Measurements from ENCODE around the gene BAX. TPM values are rescaled to one million over a fixed set of nuclear protein-coding genes. Genes with fewer than 3 reads are reported as not detected.

Gene BAX
- polyA plus RNA-seq, 4 donors, result 58.1 to 90.7 (median 76.4) TPM

- no peak for DNase-seq (ENCODE audit: low read depth in 4 of 4, low spot score in 2 of 4)
These were observed 55.2 kb downstream of the BAX start for GRCh38 chr19:49009828-49010227.

- DNase-seq (ENCODE audit: low read depth in 4 of 4, low spot score in 2 of 4), result no peak
These were observed 55.8 kb downstream of the BAX start for GRCh38 chr19:49010453-49010852.

- no peak for DNase-seq (ENCODE audit: low read depth in 4 of 4, low spot score in 2 of 4)
These were observed 56.5 kb downstream of the BAX start for GRCh38 chr19:49011194-49011593.

Other genes with a start within 250 kb of the BAX start
- gene MAMSTR, start 235.2 kb upstream of the BAX start, polyA plus RNA-seq (ENCODE audit: insufficient read length in 4 of 4), result 1 to 10 TPM; 5.0 to 9.6 (median 6.7) TPM
- 10 to 100 TPM; 12.6 to 16.6 (median 15.2) TPM for gene RASIP1, start 214.3 kb upstream of the BAX start, polyA plus RNA-seq (ENCODE audit: insufficient read length in 4 of 4)
- under 1 TPM; 0.23 to 0.67 (median 0.32) TPM for gene IZUMO1, start 208.0 kb upstream of the BAX start, polyA plus RNA-seq (ENCODE audit: insufficient read length in 4 of 4)
- 1 to 10 TPM; 3.0 to 3.8 (median 3.4) TPM for gene FUT1, start 202.2 kb upstream of the BAX start, polyA plus RNA-seq (ENCODE audit: insufficient read length in 4 of 4)
- gene FGF21, start 199.4 kb upstream of the BAX start, polyA plus RNA-seq (ENCODE audit: insufficient read length in 4 of 4), result not detected
- 10 to 100 TPM; 30.4 to 64.2 (median 49.8) TPM for gene BCAT2, start 143.8 kb upstream of the BAX start, polyA plus RNA-seq (ENCODE audit: insufficient read length in 4 of 4)
- gene HSD17B14, start 118.4 kb upstream of the BAX start, polyA plus RNA-seq (ENCODE audit: insufficient read length in 4 of 4), result 10 to 100 TPM; 30.0 to 40.4 (median 36.2) TPM
- 10 to 100 TPM; 17.9 to 33.8 (median 27.1) TPM for gene PLEKHA4, start 86.3 kb upstream of the BAX start, polyA plus RNA-seq (ENCODE audit: insufficient read length in 4 of 4)
- 10 to 100 TPM; 29.7 to 52.6 (median 33.7) TPM for gene PPP1R15A, start 82.5 kb upstream of the BAX start, polyA plus RNA-seq (ENCODE audit: insufficient read length in 4 of 4)
- gene TULP2, start 56.1 kb upstream of the BAX start, polyA plus RNA-seq (ENCODE audit: insufficient read length in 4 of 4), result 1 to 10 TPM in 1 of 4 donors, under 1 TPM in 3; 0.46 to 1.3 (median 0.64) TPM
- gene NUCB1, start 54.6 kb upstream of the BAX start, polyA plus RNA-seq (ENCODE audit: insufficient read length in 4 of 4), result 100 to 1,000 TPM; 249 to 328 (median 311) TPM
- gene DHDH, start 21.2 kb upstream of the BAX start, polyA plus RNA-seq (ENCODE audit: insufficient read length in 4 of 4), result 10 to 100 TPM in 1 of 4 donors, 1 to 10 TPM in 3; 6.0 to 10.3 (median 8.2) TPM
- 1,000 to 10,000 TPM; 2,498 to 2,845 (median 2,570) TPM for gene FTL, start 10.4 kb downstream of the BAX start, polyA plus RNA-seq (ENCODE audit: insufficient read length in 4 of 4)
- gene GYS1, start 38.4 kb downstream of the BAX start, polyA plus RNA-seq (ENCODE audit: insufficient read length in 4 of 4), result 10 to 100 TPM; 35.9 to 53.8 (median 48.2) TPM
- 100 to 1,000 TPM in 2 of 4 donors, 10 to 100 TPM in 2; 86.0 to 106 (median 95.6) TPM for gene RUVBL2, start 39.0 kb downstream of the BAX start, polyA plus RNA-seq (ENCODE audit: insufficient read length in 4 of 4)
- under 1 TPM in 2 of 4 donors, not detected in 2; 0.31 to 0.35 TPM for gene LHB, start 62.2 kb downstream of the BAX start, polyA plus RNA-seq (ENCODE audit: insufficient read length in 4 of 4)
- gene CGB3, start 69.5 kb downstream of the BAX start, polyA plus RNA-seq (ENCODE audit: insufficient read length in 4 of 4), result under 1 TPM in 1 of 4 donors, not detected in 3; 0.16 TPM
- under 1 TPM in 1 of 4 donors, not detected in 3; 0.28 TPM for gene CGB2, start 77.0 kb downstream of the BAX start, polyA plus RNA-seq (ENCODE audit: insufficient read length in 4 of 4)
- not detected for gene CGB1, start 82.0 kb downstream of the BAX start, polyA plus RNA-seq (ENCODE audit: insufficient read length in 4 of 4)
- not detected for gene CGB5, start 89.0 kb downstream of the BAX start, polyA plus RNA-seq (ENCODE audit: insufficient read length in 4 of 4)
- gene CGB8, start 94.2 kb downstream of the BAX start, polyA plus RNA-seq (ENCODE audit: insufficient read length in 4 of 4), result under 1 TPM in 1 of 4 donors, not detected in 3; 0.32 TPM
- gene CGB7, start 102.9 kb downstream of the BAX start, polyA plus RNA-seq (ENCODE audit: insufficient read length in 4 of 4), result 1 to 10 TPM in 2 of 4 donors, under 1 TPM in 2; 0.59 to 2.8 (median 1.1) TPM
- 1 to 10 TPM; 3.9 to 4.5 (median 4.5) TPM for gene NTF4, start 109.9 kb downstream of the BAX start, polyA plus RNA-seq (ENCODE audit: insufficient read length in 4 of 4)
- gene KCNA7, start 117.8 kb downstream of the BAX start, polyA plus RNA-seq (ENCODE audit: insufficient read length in 4 of 4), result under 1 TPM; 0.03 to 0.17 (median 0.07) TPM
- gene SNRNP70, start 130.6 kb downstream of the BAX start, polyA plus RNA-seq (ENCODE audit: insufficient read length in 4 of 4), result 100 to 1,000 TPM; 260 to 418 (median 347) TPM
- 10 to 100 TPM in 1 of 4 donors, 1 to 10 TPM in 3; 5.4 to 13.2 (median 8.8) TPM for gene LIN7B, start 159.5 kb downstream of the BAX start, polyA plus RNA-seq (ENCODE audit: insufficient read length in 4 of 4)
- 1 to 10 TPM in 1 of 4 donors, under 1 TPM in 3; 0.73 to 1.1 (median 0.80) TPM for gene C19orf73, start 164.3 kb downstream of the BAX start, polyA plus RNA-seq (ENCODE audit: insufficient read length in 4 of 4)
- gene PPFIA3, start 164.7 kb downstream of the BAX start, polyA plus RNA-seq (ENCODE audit: insufficient read length in 4 of 4), result 10 to 100 TPM in 1 of 4 donors, 1 to 10 TPM in 3; 4.5 to 11.1 (median 8.7) TPM
- 10 to 100 TPM; 25.2 to 38.8 (median 33.8) TPM for gene HRC, start 200.5 kb downstream of the BAX start, polyA plus RNA-seq (ENCODE audit: insufficient read length in 4 of 4)
- gene TRPM4, start 202.9 kb downstream of the BAX start, polyA plus RNA-seq (ENCODE audit: insufficient read length in 4 of 4), result 10 to 100 TPM; 22.1 to 48.0 (median 35.9) TPM